Activated CD8-positive, alpha-beta memory T cell treated with anti-CD3 and anti-CD28 coated beads for 48 hours (primary cell): ENCODE results near the gene CDS2.

Experiments
- DNase-seq, 3 experiments: peaks; one replicate each; pipeline ENCODE4 v3.0.0-alpha.2; 2020; ENCODE audit warnings: low read depth in 2 of 3, low spot score in 2 of 3

Gene CDS2

DNA sequence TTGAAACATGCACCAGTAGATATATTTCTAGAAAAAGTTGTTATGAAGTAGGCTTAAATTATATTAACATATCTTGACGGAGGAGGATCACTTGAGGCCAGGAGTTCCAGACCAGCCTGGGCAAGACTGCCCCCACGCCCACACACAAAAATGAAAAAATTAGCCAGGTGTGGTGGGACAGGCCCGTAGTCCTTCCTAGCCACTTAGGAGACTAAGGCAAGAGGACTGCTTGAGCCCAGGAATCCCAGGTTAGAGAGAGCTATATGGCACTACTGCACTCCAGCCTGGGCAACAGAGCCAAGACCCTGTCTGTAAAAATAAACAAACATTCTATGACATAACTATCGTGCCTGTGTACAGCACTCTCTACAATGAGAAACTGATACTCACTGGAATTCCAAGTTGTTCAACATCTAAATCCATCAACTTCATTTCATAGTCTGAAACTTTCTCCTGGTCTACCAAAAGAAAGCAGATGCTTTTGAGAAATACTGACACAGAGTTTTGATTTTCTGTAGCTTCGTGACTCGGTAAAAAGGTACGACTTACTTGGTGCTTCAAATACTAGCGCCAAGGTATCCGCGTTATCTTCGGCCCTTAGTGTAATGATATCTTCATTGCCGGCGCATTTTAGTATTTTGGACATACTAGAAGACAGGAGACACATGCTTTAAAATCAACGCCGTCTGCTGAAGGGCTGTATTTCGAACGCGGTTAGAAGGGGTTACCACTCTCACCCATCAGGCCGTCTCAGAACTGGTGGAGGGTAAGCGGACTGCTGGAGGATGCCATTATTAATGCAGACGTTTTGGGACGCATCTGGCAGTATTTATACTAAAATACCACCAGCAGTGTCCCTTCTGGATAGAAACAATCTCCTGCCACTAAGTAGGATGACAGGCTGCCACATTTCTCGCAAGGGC, 8.3 kb upstream of the CDS2 start:
- DNase-seq, result no peak

DNA sequence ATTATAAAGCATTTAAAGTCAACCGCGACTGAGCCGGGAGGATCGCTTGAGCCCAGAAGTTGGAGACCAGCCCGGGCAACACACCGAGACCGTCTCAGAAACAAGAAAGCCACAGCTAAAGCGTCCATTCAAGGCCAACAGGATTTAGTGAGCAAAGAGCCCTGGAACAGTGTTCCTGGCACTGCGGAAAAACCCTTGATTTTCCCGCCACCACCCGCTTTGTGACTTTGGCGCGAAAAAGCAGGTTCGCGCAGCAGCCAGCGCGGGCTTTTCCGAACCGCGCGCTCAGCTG, 7.7 kb upstream of the CDS2 start:
- DNase-seq, result peak in 1 of 3 experiments; percentile 18

DNA sequence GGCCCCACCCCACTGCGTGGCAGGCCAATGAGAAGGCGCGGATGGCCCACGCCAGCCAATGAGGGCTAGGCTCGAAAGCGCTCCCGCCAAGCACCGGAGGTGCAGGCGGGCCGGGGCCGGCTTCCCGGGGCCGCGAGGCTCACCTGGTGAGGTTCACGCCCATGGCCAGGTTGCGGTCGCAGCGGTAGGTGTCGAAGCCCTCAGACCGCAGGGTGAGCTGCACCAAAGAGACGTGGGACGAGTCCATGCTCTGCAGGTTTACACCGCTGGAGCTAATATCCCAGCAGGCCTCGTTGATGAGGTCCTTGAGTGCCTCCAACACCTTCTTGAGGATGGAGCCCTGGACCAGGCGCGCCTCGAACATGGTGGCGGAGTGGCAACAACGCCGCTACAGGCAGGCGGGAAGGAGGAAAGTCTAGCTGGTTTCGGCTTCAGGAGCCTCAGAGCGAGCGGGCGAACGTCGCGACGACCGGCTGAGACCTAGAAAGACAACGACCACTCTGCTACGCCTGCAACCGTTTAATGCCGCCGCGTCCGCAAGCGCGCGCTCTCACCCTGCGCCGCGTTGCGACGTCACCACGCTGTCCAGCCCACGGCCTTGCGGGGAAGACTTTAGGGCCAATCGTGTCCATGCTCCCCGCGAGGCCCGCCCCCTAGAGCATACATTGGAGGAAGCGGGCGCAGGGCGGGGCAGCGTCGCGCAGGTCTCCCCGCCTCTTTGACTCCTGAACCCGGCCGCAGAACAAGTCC, 7.2 kb upstream of the CDS2 start, which contains the start of gene PCNA:
Gene PCNA, minus strand, starts transcription at position 524 of the 750 bp plus-strand sequence. Its CDS starts 160 bp downstream, at position 364.
- DNase-seq, result peak; percentile 80 to 96 (median 86)

DNA sequence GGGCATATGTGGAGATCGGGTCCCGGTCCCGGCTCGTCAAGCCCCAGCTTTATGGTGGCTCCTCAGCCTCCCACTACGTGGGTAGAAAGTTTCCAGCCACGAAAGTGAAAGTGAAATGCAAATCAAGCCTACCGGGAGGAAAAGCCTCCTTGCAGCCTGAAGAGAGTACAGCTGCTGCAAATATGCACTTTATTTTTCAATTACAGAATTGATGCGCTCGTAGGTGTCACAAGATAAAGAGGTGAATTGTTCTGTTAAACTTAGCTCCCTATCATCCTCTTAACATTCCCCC, 6.7 kb upstream of the CDS2 start:
- DNase-seq, result no peak

DNA sequence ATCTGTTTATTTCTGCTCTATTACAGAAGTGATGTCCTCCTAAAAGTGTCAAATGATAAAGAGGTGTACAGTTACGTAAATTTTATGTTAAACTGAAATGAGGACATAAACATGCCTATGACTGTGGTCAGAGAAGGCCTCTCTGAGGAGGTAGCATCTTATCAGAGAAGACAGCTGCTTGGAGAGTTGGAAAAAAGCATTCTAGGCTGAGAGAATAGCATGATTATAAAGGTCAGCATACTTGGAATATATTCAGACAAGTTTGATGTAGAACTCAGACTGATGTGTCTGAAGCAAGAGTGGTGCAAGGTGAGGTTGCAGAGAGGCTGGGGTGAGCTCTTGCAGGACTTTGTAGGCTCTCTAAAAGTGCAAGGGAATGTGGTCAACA, 3.9 kb upstream of the CDS2 start:
- DNase-seq, result no peak

DNA sequence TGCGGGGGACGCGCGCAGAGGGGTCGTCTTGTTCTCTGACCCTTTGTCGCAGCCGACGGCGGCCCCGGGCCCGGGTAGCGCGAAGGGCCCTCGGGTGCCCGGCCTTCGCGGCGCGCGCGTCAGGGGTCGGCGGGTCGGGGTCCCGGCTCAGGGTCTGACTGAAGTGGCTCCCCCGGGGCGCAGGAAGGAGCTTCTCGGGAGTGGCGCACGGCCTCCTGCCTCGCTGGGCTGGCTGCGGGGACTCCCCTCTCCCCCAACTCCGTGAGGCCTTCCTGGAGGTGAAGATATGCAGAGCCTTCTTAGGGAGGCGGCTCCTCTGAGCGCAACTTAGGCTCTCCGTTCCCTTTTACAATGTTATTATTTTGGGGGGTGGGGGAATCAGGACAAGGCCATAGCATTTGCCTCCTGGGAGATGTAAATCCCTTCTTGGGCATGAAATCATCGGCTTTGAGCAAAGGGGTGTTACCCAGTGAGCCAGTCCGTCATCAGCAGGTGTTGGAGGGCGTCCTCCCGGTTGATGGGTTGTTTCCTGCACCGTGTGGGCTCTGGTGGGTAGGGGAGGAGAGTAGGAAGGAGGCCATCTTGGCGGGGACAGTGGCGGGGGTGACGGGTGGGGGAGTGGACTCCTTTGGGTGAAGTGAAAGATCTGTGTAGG, 523 bp downstream of the CDS2 start:
- DNase-seq, result peak; percentile 30 to 63 (median 40)

DNA sequence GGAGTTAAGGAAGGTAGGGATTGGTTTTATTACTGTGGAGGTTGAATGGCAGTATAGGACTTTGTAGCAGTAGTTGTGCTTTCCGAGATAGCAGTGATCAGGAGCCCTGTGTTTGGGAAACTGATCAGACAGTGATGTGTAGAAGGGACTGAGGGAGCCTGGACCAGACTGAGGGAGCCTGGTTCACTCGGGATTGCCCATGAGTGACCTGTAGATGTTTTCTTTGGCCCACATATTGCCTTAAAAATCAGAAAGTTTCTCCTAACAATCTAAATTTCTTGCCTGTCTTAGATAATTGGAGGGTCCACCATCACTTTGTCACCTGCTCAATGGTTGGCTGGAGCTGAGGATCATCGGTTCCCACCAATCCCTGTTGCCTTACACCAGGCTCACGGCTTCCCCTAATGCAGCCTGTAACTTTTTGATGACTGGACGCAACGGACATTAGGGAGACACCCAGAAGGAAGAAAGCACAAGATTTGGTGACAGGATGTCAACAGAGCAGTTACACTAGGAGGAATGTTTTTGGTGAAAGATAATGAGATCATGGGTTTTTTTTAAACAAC, 1.1 kb downstream of the CDS2 start:
- DNase-seq, result no peak

DNA sequence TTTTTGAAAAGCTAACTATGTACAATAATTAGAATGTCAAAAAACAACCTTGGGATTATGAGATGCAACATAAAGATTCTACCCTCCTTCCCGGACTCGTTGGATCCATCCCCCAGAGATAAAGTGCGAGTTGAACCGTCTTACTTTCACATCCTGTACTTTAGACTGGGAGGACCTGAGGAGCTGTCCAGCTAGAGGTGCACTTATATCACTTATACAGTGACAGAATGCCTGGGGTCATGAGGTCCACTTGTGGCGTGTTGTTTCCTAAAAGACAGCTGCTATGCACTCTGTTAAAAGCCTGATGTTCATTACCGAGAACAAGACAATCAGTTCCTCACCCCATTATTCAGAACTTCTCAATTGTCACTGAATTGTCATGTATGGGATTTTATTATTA, 2.1 kb downstream of the CDS2 start:
- no peak for DNase-seq

DNA sequence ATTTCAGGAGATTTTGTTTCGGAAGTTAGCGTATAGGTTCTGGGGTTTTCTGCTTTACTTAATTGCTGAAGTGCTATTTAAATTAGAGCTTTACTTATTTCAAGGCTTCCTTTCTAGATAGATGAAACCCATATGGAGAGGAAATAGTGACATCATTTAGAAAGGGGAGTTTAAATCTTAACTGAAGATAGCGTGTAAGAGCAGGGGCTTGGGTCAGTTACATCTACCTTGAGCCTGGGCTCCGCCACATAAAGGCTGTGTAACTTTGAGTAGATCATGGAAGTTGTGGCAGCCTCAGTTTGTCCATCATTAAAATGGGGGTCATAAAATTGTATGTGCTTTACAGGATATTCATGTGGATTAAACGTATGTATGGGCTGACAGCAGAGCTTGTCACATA, 4.7 kb downstream of the CDS2 start:
- DNase-seq, result no peak

DNA sequence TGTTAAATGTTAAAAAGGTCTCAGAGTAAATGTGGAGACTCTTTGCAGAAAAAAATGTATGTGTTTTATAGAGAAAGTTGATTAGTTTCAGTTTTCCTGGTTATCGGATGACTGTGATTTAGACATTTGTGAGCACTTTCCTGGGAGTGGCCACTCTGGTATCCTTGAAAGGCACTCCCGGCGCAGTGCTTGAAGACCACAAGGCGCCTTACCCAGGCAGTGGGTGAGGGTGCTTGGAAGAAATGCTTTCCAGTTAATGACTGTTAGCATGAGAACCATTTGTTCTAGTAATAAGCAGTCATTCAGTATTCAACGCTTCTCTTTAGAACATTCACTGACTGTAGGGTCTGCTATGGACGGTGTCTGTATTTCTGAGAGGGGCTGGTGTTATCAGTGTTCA, 7.2 kb downstream of the CDS2 start:
- no peak for DNase-seq

DNA sequence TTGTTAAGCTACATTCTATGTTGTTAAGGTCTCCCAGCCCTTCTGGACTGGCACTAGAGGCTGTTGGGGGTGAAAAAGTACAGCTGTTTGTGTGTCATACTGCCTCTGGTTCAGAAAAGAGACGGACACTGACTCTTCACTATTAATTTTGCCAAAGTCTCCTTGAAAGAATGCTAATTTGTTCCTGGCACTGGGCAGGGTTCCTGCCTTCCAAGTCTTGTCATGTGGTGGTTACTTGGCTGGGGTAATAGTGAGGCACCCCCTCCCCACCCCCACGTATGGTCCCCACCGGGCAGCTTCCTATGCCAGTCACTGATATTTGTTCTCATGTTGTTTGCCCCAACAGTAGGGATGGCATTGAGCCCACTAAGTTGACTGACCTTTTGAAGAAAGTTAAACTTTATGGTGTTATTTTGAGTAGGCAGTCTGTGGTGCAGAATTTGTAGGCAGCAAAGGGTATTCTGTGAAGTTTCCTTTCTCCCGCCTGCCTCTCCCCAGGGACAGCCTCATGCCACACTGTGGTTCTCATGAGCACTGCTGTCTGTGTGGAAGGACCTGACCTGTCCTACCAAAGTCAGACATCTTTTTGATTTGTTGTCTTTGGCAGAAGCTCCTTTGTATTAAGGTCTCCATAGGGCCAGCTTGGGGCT, 8.7 kb downstream of the CDS2 start:
- DNase-seq, result no peak

DNA sequence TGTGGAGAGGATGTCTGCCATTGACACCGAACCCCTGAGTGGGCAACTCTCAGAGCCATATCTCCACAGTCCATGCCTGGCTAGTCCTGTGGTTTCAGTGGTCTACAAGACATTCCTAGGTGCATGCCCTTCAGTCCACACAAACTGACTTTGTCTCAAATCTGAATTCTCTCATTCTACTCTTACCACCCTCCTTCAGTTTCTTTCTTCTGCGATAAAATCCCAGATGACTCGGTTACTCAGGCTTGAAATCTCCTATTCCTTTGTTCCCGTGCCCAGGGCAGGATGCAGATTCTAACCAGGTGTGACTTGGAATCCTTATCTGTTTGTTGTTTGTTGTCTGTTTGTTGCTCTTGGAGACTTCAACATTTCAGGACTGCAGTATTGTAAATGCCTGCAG, 9.3 kb downstream of the CDS2 start:
- no peak for DNase-seq

DNA sequence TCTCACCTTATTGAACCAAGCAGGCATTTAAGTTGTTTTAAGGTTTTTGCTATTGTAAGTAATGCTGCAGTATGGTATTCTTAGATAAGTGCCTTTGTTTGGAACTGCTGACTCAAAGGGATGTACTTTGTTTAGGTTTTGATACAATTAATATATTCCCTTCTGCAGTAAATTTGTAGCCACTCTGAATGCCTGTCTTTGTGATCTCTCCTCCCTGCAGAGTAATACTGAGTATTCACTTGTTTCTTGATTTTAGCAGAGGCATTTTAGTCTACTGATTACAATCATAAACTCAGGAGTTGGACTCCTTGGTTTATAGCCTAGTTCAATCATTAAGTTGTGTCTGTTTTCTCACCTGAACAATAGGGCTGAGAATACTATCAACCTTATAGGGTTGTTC, 13.4 kb downstream of the CDS2 start:
- DNase-seq, result no peak

DNA sequence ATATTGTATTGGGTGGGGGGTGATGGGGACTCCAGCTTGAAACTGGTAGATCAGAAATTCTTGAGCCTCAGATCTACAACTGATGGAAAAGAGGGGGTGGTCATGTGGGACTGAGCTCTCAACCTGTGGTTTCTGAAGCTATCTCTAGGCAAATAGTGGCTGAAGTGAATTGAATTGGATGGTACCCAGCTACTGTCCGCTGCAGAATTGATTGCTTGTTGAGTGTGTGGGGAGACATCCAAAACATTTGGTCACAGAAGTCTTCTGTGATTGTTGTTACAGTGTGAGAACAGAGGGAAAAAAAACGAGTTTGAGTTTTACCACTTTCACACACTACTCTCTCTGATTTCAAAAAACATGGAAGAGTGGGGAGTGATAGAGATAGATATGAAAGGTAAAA, 14.8 kb downstream of the CDS2 start:
- no peak for DNase-seq

DNA sequence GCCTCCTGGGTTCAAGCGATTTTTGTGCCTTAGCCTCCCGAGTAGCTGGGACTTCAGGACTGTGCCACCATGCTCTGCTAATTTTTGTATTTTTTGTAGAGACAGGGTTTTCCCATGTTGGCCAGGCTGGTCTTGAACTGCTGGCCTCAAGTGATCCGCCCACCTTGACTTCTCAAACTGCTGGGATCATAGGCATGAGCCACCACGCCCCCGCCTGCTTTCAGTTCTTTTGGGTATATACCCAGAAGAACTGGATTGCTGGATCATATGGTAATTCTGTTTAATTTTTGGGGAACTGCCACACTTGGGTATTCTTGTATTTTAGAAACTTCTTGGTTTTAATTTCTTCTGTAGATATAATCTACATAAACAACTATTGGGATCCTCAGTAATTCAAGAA, 17.0 kb downstream of the CDS2 start:
- DNase-seq, result no peak

DNA sequence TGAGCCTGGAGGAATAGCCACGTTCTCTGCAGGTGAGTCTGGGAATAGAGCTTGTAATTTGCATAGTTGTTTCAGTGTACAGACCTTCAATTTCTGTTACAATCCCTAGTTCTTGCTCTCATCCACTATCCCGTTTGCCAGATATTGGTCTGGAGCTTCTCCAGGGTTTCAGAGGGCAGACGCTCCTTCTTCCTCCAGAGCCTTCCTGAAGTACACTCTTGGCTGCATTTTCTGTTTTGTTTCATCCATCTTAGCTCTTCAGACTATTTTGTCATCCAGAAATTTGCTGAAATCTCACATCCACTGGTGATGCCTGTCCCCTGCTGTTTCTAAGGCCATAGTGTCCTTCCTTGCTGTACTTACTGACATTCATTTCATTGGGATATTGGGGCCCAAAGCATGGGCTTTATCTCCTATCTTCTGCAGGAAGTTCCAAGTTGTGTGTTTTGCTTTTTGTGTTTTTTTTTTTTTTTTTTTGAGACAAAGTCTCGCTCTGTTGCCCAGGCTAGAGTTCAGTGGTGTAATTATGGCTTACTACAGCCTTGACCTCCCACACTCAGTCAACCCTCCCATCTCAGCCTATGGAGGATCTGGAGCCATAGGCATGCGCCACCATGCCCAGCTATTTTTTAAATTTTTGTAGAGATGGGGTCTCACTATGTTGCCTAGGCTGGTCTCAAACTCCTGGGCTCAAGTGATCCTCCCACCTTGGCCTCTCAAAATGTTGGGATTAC, 18.7 kb downstream of the CDS2 start:
- no peak for DNase-seq

DNA sequence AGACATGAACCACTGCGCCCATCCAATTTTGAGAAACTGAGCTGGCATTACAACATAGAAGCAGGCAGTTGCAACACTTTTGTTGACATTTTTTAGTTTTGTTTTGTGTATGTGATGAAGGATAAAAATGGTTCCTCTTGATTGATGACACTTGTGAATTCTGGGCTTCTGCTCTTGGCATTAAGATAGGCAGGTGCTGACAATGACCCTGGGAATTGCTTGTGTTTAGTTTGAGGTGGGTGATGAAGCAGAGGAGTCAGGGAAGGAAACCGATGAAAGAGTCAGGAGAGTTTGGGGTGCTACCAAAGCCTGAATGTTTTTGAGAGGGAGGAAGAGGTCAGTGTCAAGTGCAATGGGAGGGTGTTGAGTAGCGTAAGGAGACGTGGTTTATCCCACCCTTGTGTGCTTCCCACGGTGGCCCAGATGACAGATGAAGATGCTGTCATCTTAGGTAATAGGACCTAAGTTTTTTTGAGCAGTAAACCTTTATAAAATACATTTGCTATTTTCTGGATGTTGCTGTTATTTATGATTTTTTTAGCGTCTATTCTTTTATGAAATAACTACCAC, 19.4 kb downstream of the CDS2 start:
- no peak for DNase-seq

DNA sequence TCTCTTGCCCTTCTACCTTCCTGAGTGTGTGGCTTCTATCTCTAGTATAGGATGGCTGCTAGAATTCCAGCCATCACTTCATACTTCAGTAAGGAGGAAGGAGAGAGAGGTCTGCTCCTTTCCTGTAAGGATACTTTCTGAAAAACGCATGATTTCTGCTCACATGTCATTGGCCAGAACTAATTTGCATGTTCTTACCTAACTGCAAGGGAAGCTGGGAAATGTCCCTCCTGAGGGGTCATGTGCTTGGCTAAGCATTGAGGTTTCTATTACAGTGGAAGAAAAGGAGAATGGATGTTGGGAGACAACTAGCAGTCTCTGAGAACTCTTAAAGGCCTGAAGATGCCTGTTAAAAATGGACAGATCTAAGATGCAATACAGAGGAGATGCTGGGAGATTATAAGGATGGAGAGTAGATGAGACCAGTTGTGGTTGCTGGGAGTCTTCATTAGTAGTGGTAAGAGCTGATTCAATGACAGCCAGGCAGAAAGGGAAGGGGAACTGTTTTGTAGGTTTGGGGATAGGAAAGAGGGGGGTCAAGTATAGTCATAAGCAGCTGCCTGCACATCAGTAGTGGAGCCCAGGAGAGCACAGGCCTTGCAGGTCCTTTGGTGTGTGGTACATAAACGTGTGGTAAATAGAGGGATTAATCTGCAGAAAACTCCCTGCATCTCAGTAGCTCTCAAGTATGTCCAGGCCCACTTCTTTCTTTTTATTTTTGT, 20.2 kb downstream of the CDS2 start:
- DNase-seq, result no peak

DNA sequence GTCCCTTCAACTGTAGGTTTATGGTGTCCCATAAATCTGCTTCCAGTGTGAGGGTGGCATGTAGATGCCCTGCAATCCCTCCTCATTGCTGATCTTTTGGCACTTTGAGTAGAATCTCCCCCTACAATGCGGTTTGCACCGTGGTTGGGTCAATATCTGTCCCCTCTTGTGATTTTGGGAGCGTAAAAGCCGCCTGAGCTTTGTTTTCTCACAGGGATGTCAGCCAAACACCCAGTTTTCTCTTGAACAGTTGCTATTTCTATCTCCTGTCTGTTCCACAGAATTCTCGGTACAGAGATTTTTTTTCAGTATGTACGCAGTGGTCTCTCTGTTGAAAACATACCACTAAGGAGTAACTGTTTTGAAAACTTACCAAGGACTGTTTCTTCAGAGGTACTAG, 21.8 kb downstream of the CDS2 start:
- no peak for DNase-seq

DNA sequence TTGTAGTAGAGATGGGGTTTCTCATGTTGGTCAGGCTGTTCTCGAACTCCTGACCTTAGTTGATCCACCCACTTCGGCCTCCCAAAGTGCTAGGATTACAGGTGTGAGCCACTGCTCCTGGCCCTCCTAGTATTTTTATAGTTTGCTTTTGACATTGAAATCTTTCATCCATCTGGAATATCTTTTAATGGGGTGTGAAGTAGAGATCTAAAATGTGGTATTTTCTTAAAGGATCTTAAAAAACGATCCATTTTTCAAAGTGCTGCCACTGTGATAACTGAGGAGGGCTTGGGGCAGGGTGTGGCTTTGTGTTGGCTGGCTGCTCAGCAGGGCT, 23.1 kb downstream of the CDS2 start:
- DNase-seq, result no peak
